Mesangial cell (primary cell): ENCODE data around the gene LMAN1L. TPM values are rescaled to one million over a fixed set of nuclear protein-coding genes. Genes with fewer than 3 reads are reported as not detected.

Experiments
- total RNA-seq: library from RNA; depleted of rRNA; stranded (reverse); fragments of >200 nt; gene quantifications from 2 replicates; pipeline ENCODE4 v1.2.3, GENCODE V29; 2015

The LMAN1L gene
- total RNA-seq: not detected in 2 replicates

GRCh38 chr15:74812533-74812932 is at the start of gene LMAN1L:
Gene LMAN1L (plus strand): TSS chr15:74812835. CDS start chr15:74812855, 20 bp downstream.

GRCh38 chr15:74781431-74782258 is 31.0 kb upstream of the LMAN1L start, which contains the start of gene CSK:
Gene CSK (plus strand): TSS chr15:74782080. CDS start chr15:74798298, 16,218 bp downstream.

GRCh38 chr15:74826364-74826819 is 13.8 kb downstream of the LMAN1L start, which contains the start of gene CPLX3:
Gene CPLX3 (plus strand): TSS chr15:74826627. CDS start chr15:74826704, 77 bp downstream.

GRCh38 chr15:74842581-74843444 is 30.2 kb downstream of the LMAN1L start, which contains the start of gene ULK3:
Gene ULK3 (minus strand): TSS chr15:74843156. CDS start chr15:74843105, 51 bp downstream.

GRCh38 chr15:74873036-74873755 is 60.6 kb downstream of the LMAN1L start, which contains the start of gene SCAMP2:
Gene SCAMP2 (minus strand): TSS chr15:74873365. CDS start chr15:74873255, 110 bp downstream.

Other genes with a start within 250 kb of the LMAN1L start
- 55.5 and 71.5 TPM in 2 replicates for gene CLK3, start 197.0 kb upstream of the LMAN1L start, total RNA-seq
- 14.1 and 15.6 TPM in 2 replicates for gene EDC3, start 116.8 kb upstream of the LMAN1L start, total RNA-seq
- not detected in 2 replicates for gene CYP1A1, start 87.3 kb upstream of the LMAN1L start, total RNA-seq
- not detected in 2 replicates for gene CYP1A2, start 64.0 kb upstream of the LMAN1L start, total RNA-seq
- gene CSK, start 30.8 kb upstream of the LMAN1L start, total RNA-seq: 34.4 and 40.1 TPM in 2 replicates
- gene CPLX3, start 13.8 kb downstream of the LMAN1L start, total RNA-seq: not detected in 2 replicates
- gene ULK3, start 30.3 kb downstream of the LMAN1L start, total RNA-seq: 18.6 and 31.4 TPM in 2 replicates
- gene SCAMP2, start 60.5 kb downstream of the LMAN1L start, total RNA-seq: 58.2 and 76.9 TPM in 2 replicates
- gene MPI, start 77.2 kb downstream of the LMAN1L start, total RNA-seq: 61.3 and 68.7 TPM in 2 replicates
- gene FAM219B, start 94.0 kb downstream of the LMAN1L start, total RNA-seq: 32.1 and 39.7 TPM in 2 replicates
- 168 and 220 TPM in 2 replicates for gene COX5A, start 125.2 kb downstream of the LMAN1L start, total RNA-seq
- 6.0 and 8.7 TPM in 2 replicates for gene RPP25, start 143.9 kb downstream of the LMAN1L start, total RNA-seq
- gene SCAMP5, start 182.7 kb downstream of the LMAN1L start, total RNA-seq: 9.3 and 11.5 TPM in 2 replicates
- 13.9 and 39.6 TPM in 2 replicates for gene PPCDC, start 210.8 kb downstream of the LMAN1L start, total RNA-seq